ENCODE measurements around the gene LARP6.
"Not testable (repeated sequence)": the region's sequence is repeated elsewhere in the genome, so short reads cannot be mapped to it uniquely, and the experiment has no call there.

The LARP6 gene

DNA sequence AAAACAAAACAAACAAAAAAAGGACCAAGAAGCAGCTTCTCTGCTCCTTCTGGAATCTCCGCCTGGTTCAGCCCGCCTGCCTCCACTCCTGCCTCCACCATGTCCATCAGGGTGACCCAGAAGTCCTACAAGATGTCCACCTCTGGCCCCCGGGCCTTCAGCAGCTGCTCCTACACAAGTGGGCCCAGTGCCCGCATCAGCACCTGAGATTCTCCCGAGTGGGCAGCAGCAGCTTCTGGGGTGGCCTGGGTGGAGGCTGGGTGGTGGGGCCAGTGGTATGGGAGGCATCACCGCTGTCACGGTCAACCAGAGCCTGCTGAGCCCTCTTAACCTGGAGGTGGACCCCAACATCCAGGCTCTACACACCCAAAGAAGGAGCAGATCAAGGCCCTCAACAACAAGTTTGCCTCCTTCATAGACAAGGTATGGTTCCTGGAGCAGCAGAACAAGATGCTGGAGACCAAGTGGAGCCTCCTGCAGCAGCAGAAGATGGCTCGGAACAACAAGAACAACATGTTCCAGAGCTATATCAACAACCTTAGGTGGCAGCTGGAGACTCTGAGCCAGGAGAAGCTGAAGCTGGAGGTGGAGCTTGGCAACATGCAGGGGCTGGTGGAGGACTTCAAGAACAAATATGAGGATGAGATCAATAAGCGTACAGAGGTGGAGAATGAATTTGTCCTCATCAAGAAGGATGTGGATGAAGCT lies 4.8 kb upstream of the LARP6 start:
- DNase-seq (ENCODE audit: low spot score): not testable (repeated sequence)

DNA sequence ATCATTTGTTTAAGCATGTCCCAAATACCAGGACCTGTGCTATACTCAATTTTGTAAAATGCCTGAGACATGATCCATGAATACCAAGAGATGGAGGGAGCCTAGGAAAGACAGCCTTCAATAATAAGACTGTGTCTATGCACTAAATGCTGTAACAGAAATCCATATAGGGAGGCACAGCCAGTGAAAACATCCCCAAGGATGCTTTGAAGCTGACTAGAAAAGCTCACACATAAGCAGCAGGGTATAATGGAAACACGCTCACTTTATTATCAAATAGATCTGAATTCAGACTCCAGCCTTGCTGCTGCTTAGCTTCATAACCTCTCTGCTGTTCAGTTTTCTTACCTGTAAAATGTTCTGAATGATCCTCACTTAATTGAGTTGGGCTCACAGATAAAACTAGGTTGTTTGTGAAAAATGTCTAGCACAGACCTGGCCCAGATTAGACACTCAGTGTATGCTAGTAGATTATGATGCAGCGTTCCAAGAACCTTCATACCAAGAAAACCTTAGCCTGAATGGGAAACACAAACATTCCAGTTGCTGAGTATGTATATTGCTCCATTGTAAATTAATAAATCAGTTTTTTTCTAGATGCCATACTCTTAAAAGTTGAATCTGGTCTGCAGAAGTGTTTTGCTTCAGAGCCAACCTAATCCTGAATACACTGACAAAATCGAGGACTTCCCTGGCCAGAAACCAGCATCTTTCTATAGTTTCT lies 3.8 kb upstream of the LARP6 start:
- DNase-seq (ENCODE audit: low spot score): no peak

DNA sequence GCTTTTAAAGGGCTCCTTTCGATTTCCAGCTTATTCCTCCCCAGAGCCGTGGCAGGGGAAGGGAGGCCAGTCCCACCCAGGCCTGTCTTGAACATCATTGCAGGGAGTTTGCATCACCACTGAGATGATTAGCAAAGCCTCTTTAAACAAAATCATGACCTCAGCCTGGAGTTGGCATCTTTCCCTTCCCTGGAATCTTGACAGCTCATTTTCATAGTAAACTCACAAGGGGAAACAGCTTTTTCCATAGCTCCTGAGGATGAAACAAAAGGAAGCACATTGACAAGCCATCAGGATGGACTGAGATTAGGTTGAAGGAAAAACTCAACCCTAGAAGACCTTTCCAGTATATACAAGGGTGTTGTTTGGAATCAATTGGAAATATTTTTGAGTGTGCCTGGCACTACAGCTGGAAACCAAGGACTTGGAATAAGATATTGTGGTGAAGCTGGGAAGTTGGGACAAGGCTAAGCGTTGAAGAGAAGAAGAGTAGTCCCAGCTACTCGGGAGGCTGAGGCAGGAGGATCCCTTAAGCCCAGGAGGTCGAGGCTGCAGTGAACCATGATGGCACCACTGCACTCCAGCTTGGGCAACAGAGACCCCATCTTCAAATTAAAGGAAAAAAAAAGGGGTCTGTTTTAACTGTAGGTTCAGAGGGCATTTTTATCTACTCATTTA lies 3.1 kb upstream of the LARP6 start:
- DNase-seq (ENCODE audit: low spot score): peak; percentile 81

DNA sequence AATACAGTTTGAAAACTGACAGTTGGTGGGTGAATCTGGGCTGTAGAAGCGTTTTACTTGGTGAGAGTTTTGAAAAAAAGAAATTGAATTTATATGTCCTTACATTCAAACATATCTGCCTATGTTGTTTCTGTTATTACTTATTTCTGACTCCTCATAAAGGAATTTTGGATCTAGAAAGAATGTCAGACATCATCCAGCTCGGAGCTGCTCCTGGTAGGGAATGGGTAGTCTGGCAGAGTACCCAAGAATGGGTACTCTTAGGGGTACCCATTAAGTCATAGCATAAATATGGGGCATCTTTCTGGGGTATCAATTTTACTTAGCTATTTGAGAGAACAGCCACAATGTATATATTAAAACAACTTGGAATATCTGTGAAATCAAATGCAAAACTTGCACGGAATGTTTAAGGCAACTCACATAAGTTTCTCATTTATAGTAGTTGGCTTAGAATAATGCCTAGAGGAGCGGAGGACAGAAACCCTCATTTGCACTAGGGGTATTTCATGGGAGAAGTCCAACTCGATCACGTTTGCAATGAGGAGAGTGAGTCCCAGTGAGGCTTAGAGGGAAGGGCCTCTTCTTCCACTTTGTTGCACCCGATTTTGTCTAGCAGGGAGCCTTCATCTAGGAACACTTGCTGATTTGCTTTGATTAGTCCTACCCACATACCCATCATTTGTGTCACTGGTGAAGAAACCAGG lies 2.4 kb upstream of the LARP6 start:
- DNase-seq (ENCODE audit: low spot score): no peak

DNA sequence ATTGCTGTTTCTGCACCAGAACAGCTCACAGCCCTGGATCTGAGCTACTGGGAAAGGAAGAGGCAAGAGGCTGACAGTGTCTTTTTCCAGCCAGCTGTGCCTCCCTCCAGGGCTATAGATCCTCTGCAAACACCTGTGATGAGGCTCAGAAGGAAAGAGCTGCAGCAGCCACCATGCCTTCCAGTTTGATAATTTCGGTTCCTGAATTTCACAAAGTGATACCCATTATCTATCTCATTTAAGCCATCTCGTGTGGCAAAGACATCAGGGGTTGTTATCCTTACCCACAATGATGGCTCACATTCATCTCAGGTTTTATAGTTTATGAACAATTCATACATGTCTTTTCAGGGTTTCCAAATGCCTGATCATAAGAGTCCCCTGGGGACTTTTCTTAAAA lies 1.8 kb upstream of the LARP6 start:
- no peak for DNase-seq (ENCODE audit: low spot score)

DNA sequence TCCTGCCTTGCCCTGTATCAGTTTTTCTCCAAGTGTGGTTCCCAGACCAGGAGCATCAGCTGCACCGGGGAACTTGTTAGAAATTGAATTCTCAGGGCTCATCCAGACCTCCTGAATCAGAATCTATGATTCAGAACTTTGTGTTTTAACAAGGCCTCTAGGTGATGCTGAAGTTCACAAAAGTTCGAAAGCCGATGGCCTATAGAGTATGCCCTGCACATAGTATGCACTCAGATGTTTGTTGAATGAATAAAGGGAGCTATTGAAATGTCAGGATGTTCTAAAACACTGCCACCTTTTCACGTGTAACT lies 664 bp upstream of the LARP6 start:
- DNase-seq (ENCODE audit: low spot score): peak; percentile 82

DNA sequence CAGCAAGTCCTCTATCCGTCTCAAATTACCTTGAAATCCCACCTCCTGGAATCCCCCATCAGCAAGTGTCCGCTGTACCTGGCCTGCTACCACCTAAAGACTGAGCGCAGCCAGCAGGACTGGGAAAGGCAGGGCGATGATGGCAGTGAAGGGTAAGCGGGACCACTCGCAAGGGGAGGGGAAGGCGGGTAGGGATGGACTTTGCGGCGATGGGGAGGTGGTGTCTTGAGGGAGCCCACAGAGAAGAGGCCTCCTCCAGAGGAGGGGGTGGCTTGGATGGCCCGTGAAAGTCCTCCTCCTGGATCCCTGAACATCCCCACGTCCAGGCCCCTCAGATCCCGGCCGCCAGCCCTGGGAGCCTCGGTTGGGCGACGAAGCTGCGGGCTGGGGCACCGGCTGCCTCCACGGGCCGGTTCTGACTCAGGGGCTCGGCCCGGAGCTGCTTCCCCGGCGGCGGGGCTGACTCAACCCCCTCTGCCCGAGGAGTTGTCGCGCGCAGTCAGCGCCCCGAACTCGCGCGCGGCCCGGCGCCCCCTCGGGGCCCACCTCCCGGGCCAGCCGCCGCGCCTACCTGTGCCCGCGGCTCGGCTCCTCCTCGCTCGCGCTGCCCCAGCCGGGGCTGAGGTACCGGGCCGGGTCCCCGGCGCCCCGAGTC lies 512 bp downstream of the LARP6 start:
- no peak for DNase-seq (ENCODE audit: low spot score)

DNA sequence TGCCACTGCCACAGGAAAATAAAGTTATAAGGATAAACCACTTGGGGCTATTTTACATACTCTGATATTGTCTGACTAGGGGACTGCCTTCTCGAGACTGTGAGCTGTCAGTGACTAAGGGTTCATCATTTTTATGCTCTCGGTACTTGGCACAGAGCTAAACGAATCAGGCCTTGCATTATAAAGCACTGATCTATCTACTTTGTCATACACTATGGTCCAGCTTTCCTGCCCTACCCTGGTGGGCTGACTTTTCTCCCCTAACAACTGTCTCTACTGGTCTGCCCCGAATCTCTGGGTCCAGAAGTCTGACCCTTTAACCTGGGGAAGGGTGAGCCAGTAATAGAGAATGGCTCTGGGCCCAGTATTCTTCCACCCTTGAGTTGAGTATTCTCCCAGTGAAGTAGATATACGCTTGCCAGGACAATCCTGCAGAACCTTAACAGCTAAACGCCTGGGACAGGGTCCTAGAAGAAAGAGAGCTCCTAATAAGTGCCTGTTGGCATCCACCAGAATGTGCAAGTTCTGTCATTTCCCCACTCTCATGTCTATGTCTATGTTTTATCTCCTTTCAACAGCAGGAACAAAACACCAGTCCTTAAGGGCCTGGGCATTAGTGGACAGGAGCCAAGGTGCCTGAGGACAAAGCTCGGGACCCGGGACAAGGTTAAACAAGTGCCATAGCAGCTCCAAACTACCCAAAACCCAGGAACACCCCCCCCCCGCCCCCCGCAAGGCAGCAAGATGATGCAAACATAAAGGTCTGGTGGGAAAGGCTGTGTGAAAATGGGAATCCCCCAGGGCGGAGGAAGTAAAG lies 1.2 kb downstream of the LARP6 start:
- DNase-seq (ENCODE audit: low spot score): no peak

DNA sequence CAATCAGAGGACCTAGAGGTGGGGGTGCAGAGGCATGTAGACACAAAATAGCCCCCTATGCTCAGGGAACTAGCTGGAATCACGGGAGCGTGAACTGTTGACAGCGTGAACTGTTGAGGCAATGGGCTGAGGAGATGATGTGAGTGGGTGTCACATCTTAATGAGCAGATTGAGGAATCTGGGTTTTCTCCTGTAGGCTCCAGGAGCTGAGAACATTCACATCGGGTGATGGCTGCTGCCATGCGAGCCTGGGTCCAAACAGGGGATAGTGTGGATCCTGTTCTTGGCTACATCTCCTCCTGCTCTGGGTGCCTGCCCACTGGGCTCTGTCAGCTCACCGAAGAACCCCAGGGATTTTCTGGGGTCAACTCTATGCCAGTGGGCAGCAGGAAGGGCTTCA lies 2.1 kb downstream of the LARP6 start:
- DNase-seq (ENCODE audit: low spot score): no peak

DNA sequence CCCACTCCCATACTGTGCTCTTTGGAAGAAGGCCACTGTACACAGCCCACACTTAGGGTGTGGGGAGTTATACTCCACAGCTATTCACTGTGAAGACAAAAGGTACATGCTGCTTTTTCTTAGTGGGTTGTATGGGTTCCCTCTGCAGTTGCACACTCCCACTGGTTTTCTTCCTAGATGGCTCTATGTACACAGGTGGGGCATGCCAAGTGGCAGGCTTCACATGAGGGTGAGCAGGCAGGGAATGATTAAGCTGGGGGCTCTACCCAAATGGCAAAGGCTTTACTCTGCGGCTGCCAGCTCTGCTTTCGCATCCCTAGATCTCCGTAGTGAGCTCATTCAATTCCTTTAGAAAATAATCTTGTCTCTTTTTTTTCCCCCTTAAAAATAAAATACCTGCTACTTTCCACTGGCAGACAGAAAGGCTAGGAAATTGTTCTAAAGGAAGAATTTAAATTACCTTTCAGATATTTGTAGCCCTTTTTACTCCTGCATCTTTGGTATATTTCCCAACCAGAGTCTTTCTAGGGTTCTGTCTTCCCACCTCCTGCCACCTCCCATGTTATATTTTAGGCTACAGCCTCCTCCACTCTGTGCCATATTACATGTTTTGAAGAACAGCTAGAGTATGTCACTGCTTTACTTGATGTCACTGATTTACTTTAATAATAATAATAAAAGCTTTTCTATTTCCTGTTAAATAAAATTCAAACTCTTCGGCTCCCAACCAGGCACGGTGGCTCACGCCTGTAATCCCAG lies 8.2 kb downstream of the LARP6 start:
- no peak for DNase-seq (ENCODE audit: low spot score)

DNA sequence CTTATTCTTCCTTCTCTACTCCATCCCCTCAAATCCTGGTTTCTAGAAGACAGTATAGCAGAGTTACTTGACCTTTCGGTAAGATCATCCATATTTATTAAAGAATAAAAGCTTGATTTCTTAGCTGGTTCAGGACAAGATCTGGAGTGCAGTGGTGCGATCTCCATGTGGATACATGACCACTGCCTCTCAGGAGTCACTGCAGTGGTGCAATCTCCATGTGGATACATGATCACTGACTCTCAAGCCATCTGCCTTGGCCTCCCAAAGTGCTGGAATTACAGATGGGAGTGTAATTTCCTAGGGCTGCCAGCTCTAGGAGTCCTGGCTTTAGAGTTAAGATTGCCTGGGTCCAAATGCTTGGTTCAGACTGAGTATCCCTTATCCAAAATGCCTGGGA lies 16.5 kb downstream of the LARP6 start:
- DNase-seq (ENCODE audit: low spot score): no peak

DNA sequence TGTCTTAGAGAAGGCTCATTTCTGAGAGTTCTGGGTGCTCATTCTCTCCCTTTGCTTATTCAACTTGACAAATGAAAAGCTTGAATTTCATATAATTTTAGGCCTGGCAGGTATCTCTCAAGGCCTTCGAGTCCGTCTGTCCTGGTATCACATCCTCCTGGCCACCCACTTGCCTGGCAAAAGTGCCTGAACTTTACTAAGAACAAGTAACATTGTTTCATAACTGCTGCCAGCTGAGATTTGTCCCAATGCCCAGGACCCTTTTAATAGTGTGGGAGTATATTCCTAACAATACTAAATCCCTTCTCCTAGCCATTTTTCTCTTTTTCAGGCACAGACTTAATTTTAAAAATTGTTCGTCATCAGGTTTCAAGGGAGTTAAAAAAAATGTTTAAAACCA lies 18.1 kb downstream of the LARP6 start:
- DNase-seq (ENCODE audit: low spot score): no peak

DNA sequence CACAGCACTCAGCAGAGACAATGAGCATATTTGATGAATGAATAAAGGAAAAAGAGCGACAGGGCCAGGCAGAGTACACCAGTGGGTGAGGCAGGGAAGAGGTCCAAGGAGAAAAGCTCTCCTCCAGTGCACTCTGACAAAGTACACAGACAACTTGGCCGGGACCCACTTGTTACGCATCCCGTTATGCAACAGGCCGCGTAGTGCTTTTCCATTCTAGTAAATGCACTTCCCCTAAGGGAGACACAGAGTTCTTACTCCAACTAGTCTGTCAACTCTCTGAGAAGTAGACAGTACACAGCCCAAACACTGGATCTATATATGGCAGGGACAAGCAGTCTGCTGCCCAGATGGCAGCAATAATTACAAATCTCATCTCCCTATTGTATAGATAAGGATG lies 18.5 kb downstream of the LARP6 start:
- no peak for DNase-seq (ENCODE audit: low spot score)

DNA sequence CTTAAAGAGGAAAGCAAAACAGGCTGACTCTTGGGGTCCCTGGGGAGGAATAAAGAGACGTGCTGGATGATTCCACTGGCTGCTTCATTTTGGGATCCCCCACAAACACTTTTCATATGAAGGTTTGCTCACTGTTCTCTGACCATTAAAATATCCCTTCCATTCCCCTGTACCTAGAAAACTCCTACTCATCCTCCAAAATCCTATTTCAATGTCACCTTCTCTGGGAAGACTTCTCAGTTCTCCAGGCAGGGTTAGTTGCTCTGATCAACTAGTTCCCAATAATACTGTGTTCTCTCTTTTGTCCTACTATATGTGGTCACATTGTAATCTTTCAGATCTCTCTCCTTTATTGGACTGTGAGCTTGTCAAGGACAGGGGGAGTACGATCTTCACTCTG lies 19.0 kb downstream of the LARP6 start:
- DNase-seq (ENCODE audit: low spot score): no peak

DNA sequence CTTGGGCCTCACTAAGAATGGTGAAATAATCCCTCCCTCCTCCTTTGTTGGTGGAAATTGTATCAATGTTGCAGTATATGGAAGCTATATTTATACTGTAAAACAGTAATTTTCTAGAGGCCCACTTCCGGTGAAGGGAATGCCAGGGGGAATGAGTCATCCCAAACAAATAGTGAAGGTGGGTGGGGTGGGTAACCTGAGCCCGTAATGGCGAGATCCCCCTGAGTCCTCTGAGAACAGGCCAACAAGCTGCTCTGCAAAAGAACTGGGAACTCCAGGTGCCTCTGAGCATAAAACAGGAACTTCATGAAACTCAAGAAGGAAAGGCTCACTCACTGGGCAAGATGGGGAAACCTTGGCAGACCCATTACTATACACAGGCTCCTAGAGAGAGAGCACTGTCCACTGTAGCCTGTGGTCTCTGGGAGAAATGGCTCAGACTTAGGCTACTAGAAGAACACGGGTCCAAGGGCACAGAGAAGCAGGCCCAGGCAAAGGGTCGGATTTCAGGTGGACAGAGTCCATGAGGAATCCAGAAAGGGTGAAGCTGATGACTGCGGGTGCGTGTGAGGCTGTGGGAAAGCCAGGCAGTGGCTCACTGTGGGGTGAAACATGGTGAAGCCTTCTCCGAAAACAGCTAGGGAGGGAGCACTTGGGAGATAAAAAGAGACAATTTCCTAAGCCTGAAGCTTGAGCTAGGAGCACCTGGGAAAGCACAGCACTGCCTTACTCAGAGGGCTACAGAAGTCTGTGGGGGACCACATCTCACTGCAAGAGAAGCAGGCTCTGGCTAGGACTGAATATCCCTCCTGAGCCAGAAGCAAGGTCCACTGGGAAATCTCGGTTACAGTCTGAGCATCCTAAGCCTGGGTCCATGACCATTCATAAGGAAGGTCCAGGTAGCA lies 19.8 kb downstream of the LARP6 start:
- DNase-seq (ENCODE audit: low spot score): no peak

DNA sequence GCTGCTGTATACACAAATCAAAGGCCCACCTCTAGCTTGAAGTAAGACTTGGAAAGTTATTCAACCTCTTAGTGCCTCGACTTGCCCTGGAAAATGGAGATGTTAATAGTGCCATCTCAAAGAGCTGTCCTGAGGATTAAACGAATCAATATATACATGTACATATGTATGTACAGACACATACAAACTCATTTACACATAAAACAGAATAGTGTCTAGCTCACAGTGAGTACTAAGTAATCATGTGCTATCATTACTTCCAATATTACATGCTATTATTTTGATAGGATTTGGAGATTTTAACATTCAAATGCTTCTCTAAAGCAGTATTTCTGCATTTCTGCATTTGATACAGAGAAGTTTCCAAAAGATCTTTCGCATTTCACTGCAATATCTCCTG lies 20.5 kb downstream of the LARP6 start:
- no peak for DNase-seq (ENCODE audit: low spot score)

DNA sequence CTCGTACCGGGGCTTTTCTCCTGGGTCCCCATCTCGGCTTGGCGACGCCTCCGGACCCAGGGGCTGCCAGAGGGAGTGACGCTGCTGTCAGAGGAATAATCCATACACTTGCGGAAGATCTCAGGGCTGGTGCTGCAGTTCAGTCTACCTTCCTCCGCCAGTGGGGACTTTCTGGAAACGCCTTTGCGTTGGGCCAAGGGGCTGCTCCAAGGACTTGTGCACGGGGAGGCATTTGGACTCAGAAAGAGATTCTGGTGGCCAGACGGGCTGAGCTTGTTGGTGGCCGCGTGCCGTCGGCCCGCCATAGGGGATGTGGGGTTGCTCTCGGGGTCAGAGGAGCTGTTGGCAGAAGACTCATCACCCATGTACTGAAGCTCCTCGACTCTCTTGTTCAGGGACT lies 21.8 kb downstream of the LARP6 start:
- no peak for DNase-seq (ENCODE audit: low spot score)

DNA sequence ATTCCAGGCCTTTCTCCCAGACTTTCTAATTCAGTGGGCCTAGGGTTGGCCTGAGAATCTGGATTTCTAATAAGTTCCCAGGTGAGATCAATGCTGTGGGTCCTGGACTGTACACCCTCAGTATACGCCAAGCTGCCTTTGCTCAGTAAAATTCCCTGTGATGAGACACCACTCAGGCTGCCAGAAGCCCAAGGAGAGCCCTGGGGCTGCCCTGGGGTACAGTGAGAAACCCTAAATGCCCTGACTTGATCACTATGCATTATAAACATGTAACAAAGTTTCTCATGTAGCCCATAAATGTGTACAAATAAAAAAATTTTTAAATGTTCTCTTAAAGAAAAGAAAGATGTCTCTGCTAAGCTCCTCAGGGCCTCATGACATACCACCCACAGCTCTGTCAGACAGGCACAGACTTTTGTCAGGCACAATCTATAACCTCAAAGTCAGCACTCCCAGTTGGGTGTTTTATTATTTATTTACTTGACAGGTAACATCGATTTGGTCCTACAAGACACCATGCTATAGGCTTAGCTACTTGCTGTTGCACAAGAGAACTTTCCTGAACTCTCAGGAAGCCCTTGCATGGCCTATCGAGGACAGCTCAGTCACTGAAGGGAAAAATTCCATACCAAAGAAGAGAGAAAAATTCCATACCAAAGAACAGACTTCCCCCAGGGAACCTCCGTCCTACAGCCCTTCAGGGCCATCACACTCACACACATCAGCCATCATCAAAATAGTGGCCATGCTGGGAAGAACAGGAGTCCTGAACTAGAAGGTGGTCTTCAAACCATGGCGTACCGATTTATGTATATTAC lies 22.7 kb downstream of the LARP6 start:
- DNase-seq (ENCODE audit: low spot score): no peak

DNA sequence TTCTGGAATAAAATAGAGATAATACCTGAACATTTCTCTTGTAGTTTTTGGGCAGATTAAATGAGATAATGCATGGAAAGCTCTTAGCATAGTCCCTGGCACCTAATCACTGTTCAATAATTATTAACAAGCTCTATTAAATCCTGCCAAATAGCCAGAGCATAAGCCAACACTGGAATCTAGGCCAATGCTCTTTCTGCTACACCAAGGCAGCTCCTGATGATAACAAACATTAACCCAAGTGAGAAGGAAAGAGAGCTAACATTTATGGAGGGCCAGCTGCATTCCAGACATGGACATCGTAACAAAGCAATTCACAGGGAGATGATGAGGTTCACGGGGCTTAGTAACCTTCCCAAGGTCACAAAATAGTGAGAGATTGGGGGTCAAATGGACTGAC lies 23.3 kb downstream of the LARP6 start:
- no peak for DNase-seq (ENCODE audit: low spot score)
